GM18517 (cell line): ENCODE measurements around the gene OMP.

Source experiments
- ATAC-seq: cut with Tn5 transposase; IDR thresholded peaks from one replicate; pipeline ENCODE4 v1.9.1; 2021; ENCODE audit warnings: mild to moderate bottlenecking, moderate library complexity; ENCODE audit not compliant: unreplicated experiment

Gene OMP

GRCh38 chr11:77137421-77137820 is 34.8 kb downstream of the OMP start:
- ATAC-seq, result no peak

DNA sequence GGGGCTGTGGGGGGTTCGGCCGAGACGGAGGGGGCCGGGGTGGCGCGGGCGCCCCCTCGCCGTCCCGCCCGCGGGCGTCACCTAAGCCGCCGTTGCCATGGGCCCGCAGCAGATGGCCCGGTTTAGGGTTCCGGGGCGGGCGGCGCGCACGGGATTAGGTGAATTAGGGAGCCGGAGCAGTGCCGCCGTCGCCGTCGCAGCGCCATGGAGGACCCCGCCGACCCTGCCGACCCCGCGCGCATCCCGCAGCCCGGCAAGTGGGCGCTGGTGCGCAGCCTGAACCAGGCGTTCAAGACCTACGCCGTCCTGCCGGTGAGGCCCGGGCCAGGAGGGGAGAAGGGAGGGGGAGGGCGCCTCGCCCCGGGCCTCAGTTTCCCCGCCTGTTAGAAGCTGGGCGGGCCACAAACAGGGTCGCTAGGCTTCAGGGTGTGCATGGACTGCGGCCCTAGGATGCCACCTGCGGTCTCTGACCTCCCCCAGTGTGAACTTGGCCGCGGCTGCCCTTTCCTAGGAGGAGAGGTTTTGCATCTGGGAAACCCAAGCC is 35.5 kb downstream of the OMP start:
- ATAC-seq, result no peak

DNA sequence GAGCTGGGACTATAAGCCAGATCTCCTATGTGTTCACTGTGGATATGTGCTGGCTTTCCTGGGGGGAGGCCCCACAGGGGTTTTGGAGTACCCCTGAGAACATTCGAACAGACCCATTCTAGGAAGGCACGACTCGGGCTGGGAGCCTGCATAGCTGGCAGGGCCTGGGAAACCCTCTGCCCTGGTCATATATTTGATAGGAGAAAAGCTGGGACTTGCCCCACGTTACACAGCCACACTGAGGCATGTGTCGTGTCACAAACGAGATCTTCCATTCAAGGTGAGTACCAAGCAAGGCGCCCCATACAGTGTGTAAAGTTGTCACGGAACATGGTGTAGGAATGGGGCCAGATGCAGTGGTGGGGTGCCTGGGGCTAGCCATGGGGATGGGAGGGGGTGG is 36.6 kb downstream of the OMP start:
- ATAC-seq, result no peak

DNA sequence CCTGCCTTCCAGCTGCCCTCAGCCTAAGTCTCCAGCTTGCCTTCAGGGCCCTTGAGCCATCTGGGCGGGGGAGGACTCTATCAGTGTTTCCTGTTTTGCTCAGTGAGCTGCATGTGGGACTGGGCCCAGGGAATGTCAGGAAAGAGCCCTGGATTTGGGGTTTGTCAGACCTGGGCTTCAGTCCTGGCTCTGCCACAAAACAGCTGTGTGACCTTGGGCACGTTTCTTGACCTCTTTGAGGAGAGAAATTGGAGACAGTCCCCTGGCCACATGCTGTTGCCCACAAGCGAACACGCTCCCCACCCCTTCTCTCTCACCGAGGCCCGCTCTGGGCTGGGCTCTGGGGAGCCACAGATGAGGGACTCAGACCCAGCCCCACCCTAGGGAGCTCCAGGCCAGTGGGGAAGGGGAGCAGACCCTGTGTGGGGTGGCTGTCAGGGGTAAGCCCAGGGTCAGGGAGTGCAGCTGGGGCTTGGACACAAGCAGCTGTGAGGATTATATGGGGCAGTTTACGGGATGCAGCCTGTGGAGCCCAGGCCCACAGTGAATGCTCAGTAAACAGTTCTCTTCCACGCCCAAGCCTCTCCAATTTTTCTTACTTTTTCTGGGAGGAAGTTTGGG is 37.7 kb downstream of the OMP start:
- ATAC-seq, result no peak

GRCh38 chr11:77141034-77141433 is 38.4 kb downstream of the OMP start:
- ATAC-seq, result no peak

DNA sequence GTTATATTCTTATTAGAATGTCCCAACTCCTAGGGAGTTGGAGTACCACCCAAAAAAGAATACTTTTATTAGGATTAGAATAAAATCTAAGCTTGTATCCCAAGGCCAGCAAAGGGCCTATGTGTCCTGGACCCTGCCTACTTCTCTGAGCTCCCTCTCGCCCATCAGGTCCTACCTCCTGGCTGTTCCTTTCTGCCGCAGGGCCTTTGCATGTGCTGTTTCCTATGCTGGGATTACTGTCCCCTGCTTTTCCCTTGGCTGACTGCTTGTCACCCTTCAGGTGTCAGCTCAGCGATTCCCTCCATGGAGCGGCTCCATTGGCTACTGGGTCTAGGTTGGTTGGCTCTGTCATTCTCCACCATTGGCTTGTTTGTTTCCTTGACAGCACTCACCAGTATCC is 38.8 kb downstream of the OMP start:
- ATAC-seq, result no peak

GRCh38 chr11:77142091-77142975 is 39.7 kb downstream of the OMP start:
- no peak for ATAC-seq

GRCh38 chr11:77143405-77144020 is 40.9 kb downstream of the OMP start:
- no peak for ATAC-seq

DNA sequence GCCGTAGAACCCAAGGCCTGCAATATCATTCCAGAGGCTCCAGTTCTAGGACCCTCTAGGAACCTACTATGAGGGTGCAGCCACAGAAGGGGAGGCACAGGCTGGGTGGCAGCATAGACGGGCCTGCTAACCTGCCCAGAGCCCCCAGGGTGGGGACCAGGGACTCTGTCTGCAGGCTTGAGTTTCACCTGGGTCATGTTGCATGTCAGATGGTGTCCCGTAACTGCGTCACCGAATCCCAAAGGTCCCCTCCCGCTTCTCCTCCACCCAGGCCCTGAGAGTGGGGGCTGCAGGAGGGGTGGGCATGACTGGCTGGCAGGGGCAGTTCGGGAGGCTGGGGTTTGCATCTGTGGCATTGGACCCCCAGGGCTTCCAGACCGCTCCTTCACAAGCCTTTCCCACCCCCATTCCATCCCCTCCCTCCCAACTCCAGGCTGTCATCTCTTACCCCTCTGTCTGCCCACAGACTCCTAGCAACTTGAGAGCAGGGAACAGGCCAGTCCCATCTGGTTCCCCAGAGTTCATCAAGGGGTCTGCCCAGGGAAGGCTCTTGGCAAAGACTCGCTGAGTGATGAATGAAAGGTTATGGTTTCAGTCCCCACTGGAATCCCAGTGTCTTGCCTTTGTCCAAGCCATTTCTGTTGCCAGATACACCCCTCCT is 41.7 kb downstream of the OMP start:
- ATAC-seq, result no peak

DNA sequence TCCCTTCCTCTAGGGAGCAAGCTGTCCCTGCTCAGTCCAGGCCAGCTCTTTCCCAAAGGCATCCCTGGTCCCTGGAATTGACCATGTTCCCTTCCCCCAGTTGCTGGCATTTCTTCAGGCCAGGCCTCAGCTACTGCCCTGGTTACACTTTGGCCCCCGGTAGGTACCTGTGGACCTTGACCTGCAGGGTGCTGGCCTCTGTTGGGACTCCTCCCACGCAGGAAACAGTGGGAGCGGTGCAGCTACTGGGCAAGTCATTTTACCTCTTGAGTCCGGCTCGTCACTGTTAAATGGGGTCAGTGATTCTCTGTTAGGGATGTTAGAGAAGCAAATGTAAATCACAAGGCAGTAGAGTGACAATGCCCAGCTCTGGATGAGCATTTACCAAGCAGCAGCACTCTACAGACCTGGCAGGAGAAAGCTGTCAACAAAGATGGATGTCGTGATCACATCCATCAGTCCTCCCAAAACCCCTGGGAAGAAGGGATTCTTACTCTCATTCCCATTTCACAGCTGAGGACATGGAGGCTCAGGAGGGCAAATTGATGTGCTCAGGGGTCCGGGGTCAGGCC is 42.3 kb downstream of the OMP start:
- ATAC-seq, result no peak

DNA sequence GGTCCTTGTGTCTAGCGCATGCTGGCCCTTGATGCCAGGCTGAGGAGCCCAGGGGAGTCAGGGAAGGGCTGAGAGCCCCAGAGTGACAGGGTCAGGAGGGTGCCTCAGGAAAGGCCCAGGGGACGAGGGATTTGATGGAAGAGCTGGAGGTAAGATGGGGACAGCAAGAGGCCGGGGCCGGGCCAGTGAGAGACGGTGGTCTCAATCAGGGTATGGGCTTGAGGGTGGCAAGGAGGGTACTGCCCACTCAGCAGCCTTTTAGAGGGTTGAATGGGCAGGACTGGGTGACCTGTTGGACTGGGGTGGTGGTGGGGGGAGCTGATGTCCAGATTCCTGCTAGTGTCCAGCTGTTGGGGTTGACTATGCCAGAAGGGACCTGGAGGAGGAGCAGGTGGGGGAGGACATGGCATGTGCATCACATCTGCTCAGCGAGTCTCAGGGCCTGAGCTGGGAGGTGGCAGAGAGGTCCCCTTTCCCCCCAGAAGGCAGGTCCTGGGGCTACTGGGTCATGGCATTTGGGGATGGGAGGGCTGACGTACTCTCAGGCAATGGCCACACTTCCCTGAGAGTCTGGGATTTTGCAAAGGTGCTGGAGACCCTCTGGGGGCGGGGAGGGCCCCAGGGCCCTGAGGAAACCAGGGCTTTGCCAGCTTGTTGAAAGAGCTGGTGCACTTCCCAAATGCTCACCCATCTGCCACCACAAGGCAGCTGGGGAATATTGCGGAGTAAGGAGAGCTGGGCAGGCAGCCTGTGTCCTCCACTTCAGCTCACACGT is 43.8 kb downstream of the OMP start:
- ATAC-seq, result no peak

DNA sequence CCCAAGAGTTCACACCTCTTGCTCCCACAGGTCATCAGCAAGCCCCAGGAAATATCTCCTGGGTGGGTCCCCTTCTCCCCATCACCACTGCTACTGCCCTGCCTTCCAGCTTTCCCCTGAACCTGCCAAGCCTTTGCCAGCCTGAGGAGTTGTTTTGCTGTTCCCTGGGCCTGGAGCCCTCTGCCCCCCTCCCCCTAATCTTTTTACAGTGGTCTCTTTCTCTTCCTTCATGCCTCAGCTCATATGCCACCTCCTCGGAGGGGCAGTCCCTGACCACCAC is 44.3 kb downstream of the OMP start:
- no peak for ATAC-seq

GRCh38 chr11:77147668-77148321 is 45.2 kb downstream of the OMP start:
- no peak for ATAC-seq

GRCh38 chr11:77148963-77149715 is 46.5 kb downstream of the OMP start:
- no peak for ATAC-seq

- no peak for ATAC-seq
These were observed 47.2 kb downstream of the OMP start for GRCh38 chr11:77149716-77150392.

DNA sequence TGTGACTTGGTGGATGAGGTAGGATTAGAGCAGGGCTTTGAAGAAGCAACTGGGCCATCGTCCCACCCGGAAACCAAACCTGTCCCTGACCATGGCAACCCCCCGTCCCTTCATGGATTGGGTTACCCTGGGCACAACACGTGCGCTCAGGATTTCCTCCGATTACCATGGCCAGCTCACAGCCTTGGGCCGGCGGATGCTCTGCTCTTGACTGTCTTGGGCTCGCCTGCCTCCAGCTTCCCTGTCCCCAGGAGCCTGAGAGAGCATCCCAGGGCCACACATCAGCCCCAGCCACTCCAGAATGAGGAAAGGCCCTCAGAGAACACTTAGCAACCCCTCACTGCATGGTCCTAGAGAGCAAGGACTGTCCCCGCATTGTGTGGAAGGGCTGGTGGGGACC is 48.2 kb downstream of the OMP start:
- ATAC-seq, result no peak

GRCh38 chr11:77151804-77152509 is 49.3 kb downstream of the OMP start:
- no peak for ATAC-seq

GRCh38 chr11:77152846-77153245 is 50.2 kb downstream of the OMP start:
- ATAC-seq, result no peak
